ENCODE results near the gene CNTNAP2.

- TF ChIP-seq CTCF (conservative IDR thresholded peaks at IDR 0.05 in 1 of 2, IDR thresholded peaks at IDR 0.05 in 1 of 2; ENCODE audit: low read depth in 1 of 2, low read length in 2 of 2): no peak
- TF ChIP-seq EZH2 (IDR thresholded peaks at IDR 0.05; ENCODE audit: low read length, missing control alignments): no peak
Measured at GRCh38 chr7:146249272-146249671, 132.7 kb downstream of the CNTNAP2 start.

Measured in fibroblast of lung (primary cell).